Mesendoderm (in vitro differentiated cells): ENCODE results near the gene E2F3.

ENCODE experiments used
- DNase-seq: peaks from one replicate; pipeline ENCODE4 v3.0.0; 2013
- H2AK5ac ChIP-seq: 2 replicates; pipeline ENCODE4 v1.6.1; 2013; ENCODE audit warnings: low read length, inconsistent platforms
- H2BK120ac ChIP-seq: 2 replicates; pipeline ENCODE4 v1.6.1; 2013; ENCODE audit warnings: low read depth, mild to moderate bottlenecking, low read length, moderate library complexity, mixed read lengths
- H2BK15ac ChIP-seq: replicated peaks from 2 replicates; pipeline ENCODE4 v1.6.1; 2013; ENCODE audit warnings: low read depth, mild to moderate bottlenecking, moderate library complexity
- H2BK5ac ChIP-seq: 2 replicates; pipeline ENCODE4 v1.6.1; 2013; ENCODE audit warnings: low read length, inconsistent platforms
- H3K18ac ChIP-seq: 2 replicates; pipeline ENCODE4 v1.6.1; 2013; ENCODE audit warnings: mild to moderate bottlenecking, low read length, mixed read lengths
- H3K23ac ChIP-seq: one replicate; pipeline ENCODE4 v1.6.1; 2013; ENCODE audit warnings: low read length
- H3K27ac ChIP-seq: 2 replicates; pipeline ENCODE4 v1.5.1; 2013; ENCODE audit warnings: low read depth, mild to moderate bottlenecking, inconsistent platforms, low read length, moderate library complexity
- H3K27me3 ChIP-seq: 2 replicates; pipeline ENCODE4 v1.6.1; 2013; ENCODE audit warnings: low read length, control low read depth, mild to moderate bottlenecking, inconsistent platforms; ENCODE audit not compliant: insufficient read depth, poor library complexity
- H3K36me3 ChIP-seq: 2 replicates; pipeline ENCODE4 v1.6.1; 2013; ENCODE audit warnings: low read length, inconsistent platforms; ENCODE audit not compliant: control insufficient read depth, insufficient read depth
- H3K4ac ChIP-seq: one replicate; pipeline ENCODE4 v1.6.1; 2013; ENCODE audit warnings: low read depth, mild to moderate bottlenecking, low read length, moderate library complexity
- H3K4me1 ChIP-seq: 2 replicates; pipeline ENCODE4 v1.6.1; 2013; ENCODE audit warnings: low read depth, low read length, inconsistent platforms; ENCODE audit not compliant: control insufficient read depth
- H3K4me2 ChIP-seq: 2 replicates; pipeline ENCODE4 v1.6.1; 2013; ENCODE audit warnings: low read length
- H3K4me3 ChIP-seq: 2 replicates; pipeline ENCODE4 v1.5.1; 2013; ENCODE audit warnings: mild to moderate bottlenecking, low read length
- H3K56ac ChIP-seq: one replicate; pipeline ENCODE4 v1.6.1; 2013; ENCODE audit warnings: low read length
- H3K79me1 ChIP-seq: 2 replicates; pipeline ENCODE4 v1.6.1; 2013; ENCODE audit warnings: low read length, inconsistent platforms
- H3K79me2 ChIP-seq: 2 replicates; pipeline ENCODE4 v1.6.1; 2013; ENCODE audit warnings: mild to moderate bottlenecking, low read length; ENCODE audit not compliant: control insufficient read depth, insufficient read depth
- H3K9ac ChIP-seq: 2 replicates; pipeline ENCODE4 v1.6.1; 2013; ENCODE audit warnings: low read length, inconsistent platforms
- H4K5ac ChIP-seq: one replicate; pipeline ENCODE4 v1.6.1; 2013; ENCODE audit warnings: low read length
- H4K8ac ChIP-seq: one replicate; pipeline ENCODE4 v1.6.1; 2013; ENCODE audit warnings: low read depth, mild to moderate bottlenecking, control low read depth, low read length, moderate library complexity
- WGBS: extraction: QIAGEN DNeasy Blood & Tissue Kit; methylation state at CpG from one replicate; pipeline ENCODE4 v1.1.7; 2013; ENCODE audit warnings: low lambda C conversion rate, missing lambda C conversion rate; ENCODE audit not compliant: insufficient coverage; ENCODE audit errors: extremely low coverage; 5-methylcytosine and 5-hydroxymethylcytosine counted together

Gene E2F3

GRCh38 chr6:20415304-20415703 is 13.6 kb downstream of the E2F3 start:
- no peaks in the 10 kb centered on the region for H3K36me3 ChIP-seq

GRCh38 chr6:20415712-20416454 is 14.2 kb downstream of the E2F3 start:
- peaks cover 27% of the 10 kb centered on the region for H3K4me1 ChIP-seq
- no peak overlapping the region for H4K8ac ChIP-seq
- WGBS: no CpG with 5 or more reads among the region's 6 CpGs
- H3K4me3 ChIP-seq: no peak overlapping the region
- H3K56ac ChIP-seq: no peak overlapping the region
- H2BK15ac ChIP-seq: no peak overlapping the region
- no peak overlapping the region for H3K4me2 ChIP-seq
- H3K27me3 ChIP-seq: no peaks in the 10 kb centered on the region
- H2BK5ac ChIP-seq: no peak overlapping the region
- H3K23ac ChIP-seq: no peak overlapping the region
- peaks cover 92% of the 10 kb centered on the region for H3K79me2 ChIP-seq
- H3K4ac ChIP-seq: no peak overlapping the region
- no peak overlapping the region for H3K27ac ChIP-seq
- peaks cover 24% of the 10 kb centered on the region for H3K79me1 ChIP-seq
- no peak overlapping the region for H2AK5ac ChIP-seq
- no peaks in the 10 kb centered on the region for H3K36me3 ChIP-seq
- no peak for DNase-seq
- no peak overlapping the region for H3K9ac ChIP-seq
- H2BK120ac ChIP-seq: no peak overlapping the region
- no peak overlapping the region for H4K5ac ChIP-seq
- no peak overlapping the region for H3K18ac ChIP-seq

More at GRCh38 chr6:20415304-20415703, 13.6 kb downstream of the E2F3 start:
- no CpG with 5 or more reads among the region's 7 CpGs for WGBS
- H3K56ac ChIP-seq: no peak overlapping the region
- no peak overlapping the region for H2BK15ac ChIP-seq
- H3K4ac ChIP-seq: no peak overlapping the region
- no peak overlapping the region for H4K8ac ChIP-seq
- H2BK120ac ChIP-seq: no peak overlapping the region
- no peak overlapping the region for H3K18ac ChIP-seq
- H2BK5ac ChIP-seq: no peak overlapping the region
- H3K4me3 ChIP-seq: no peak overlapping the region
- no peak overlapping the region for H4K5ac ChIP-seq
- H3K9ac ChIP-seq: no peak overlapping the region
- peaks cover 27% of the 10 kb centered on the region for H3K4me1 ChIP-seq
- peaks cover 92% of the 10 kb centered on the region for H3K79me2 ChIP-seq
- no peak overlapping the region for H3K27ac ChIP-seq
- H3K4me2 ChIP-seq: no peak overlapping the region
- peaks cover 26% of the 10 kb centered on the region for H3K79me1 ChIP-seq
- no peak overlapping the region for H3K23ac ChIP-seq
- H2AK5ac ChIP-seq: no peak overlapping the region
- DNase-seq: peak; percentile 67
- no peaks in the 10 kb centered on the region for H3K27me3 ChIP-seq

GRCh38 chr6:20416567-20417345 is 15.1 kb downstream of the E2F3 start:
- no peak overlapping the region for H3K4ac ChIP-seq
- H3K4me1 ChIP-seq: peaks cover 27% of the 10 kb centered on the region
- peaks cover 20% of the 10 kb centered on the region for H3K79me1 ChIP-seq
- no peak overlapping the region for H4K5ac ChIP-seq
- no peak overlapping the region for H2BK120ac ChIP-seq
- peaks cover 92% of the 10 kb centered on the region for H3K79me2 ChIP-seq
- H3K36me3 ChIP-seq: no peaks in the 10 kb centered on the region
- H3K56ac ChIP-seq: no peak overlapping the region
- H2BK15ac ChIP-seq: no peak overlapping the region
- no peak overlapping the region for H3K4me2 ChIP-seq
- no peak overlapping the region for H3K9ac ChIP-seq
- H3K27me3 ChIP-seq: no peaks in the 10 kb centered on the region
- WGBS: no CpG with 5 or more reads among the region's 4 CpGs
- no peak overlapping the region for H3K23ac ChIP-seq
- DNase-seq: no peak
- H2AK5ac ChIP-seq: no peak overlapping the region
- H2BK5ac ChIP-seq: no peak overlapping the region
- H3K27ac ChIP-seq: no peak overlapping the region
- H3K18ac ChIP-seq: no peak overlapping the region
- H4K8ac ChIP-seq: no peak overlapping the region
- no peak overlapping the region for H3K4me3 ChIP-seq

GRCh38 chr6:20417819-20418218 is 16.1 kb downstream of the E2F3 start:
- H3K9ac ChIP-seq: no peak overlapping the region
- H2BK5ac ChIP-seq: no peak overlapping the region
- peaks cover 27% of the 10 kb centered on the region for H3K4me1 ChIP-seq
- H3K23ac ChIP-seq: no peak overlapping the region
- no peaks in the 10 kb centered on the region for H3K27me3 ChIP-seq
- DNase-seq: peak; percentile 43
- no peak overlapping the region for H2BK120ac ChIP-seq
- H3K27ac ChIP-seq: no peak overlapping the region
- H2AK5ac ChIP-seq: no peak overlapping the region
- H3K18ac ChIP-seq: no peak overlapping the region
- no peak overlapping the region for H3K56ac ChIP-seq
- H4K8ac ChIP-seq: no peak overlapping the region
- H3K4me3 ChIP-seq: no peak overlapping the region
- H3K4me2 ChIP-seq: no peak overlapping the region
- no peak overlapping the region for H3K4ac ChIP-seq
- no peak overlapping the region for H2BK15ac ChIP-seq
- no peaks in the 10 kb centered on the region for H3K36me3 ChIP-seq
- H3K79me2 ChIP-seq: peaks cover 91% of the 10 kb centered on the region
- WGBS: no CpG with 5 or more reads among the region's 6 CpGs
- no peak overlapping the region for H4K5ac ChIP-seq
- H3K79me1 ChIP-seq: peaks cover 20% of the 10 kb centered on the region

- Histone ChIP-seq H3K9ac (no peak overlapping the region), H3K56ac (no peak overlapping the region), H3K79me1 (peaks cover 24% of the 10 kb centered on the region), H3K18ac (no peak overlapping the region), H2BK120ac (no peak overlapping the region), H3K4me3 (no peak overlapping the region), H3K27ac (no peak overlapping the region), H3K4me1 (peaks cover 6% of the 10 kb centered on the region), H4K8ac (no peak overlapping the region), H2BK5ac (no peak overlapping the region), H3K27me3 (no peaks in the 10 kb centered on the region), H3K4ac (no peak overlapping the region), H2BK15ac (no peak overlapping the region), H3K23ac (no peak overlapping the region), H2AK5ac (no peak overlapping the region), H3K79me2 (peaks cover 81% of the 10 kb centered on the region), H3K36me3 (no peaks in the 10 kb centered on the region), H4K5ac (no peak overlapping the region), H3K4me2 (no peak overlapping the region)
- DNase-seq: no peak
- no CpG with 5 or more reads among the region's 3 CpGs for WGBS
Measured at GRCh38 chr6:20426177-20427082, 24.8 kb downstream of the E2F3 start.
